PFSK-1 (cell line): ENCODE measurements around the gene RTP5.

Experiments
- FOXP2 ChIP-seq: optimal IDR thresholded peaks from 2 replicates; pipeline ENCODE3; 2011; ENCODE audit warnings: borderline replicate concordance, control low read depth, inconsistent platforms; ENCODE audit not compliant: insufficient read depth; ENCODE audit errors: extremely low read length, extremely low read depth
- POLR2AphosphoS5 ChIP-seq: IDR thresholded peaks from 2 replicates; pipeline ENCODE4 v1.6.1; 2012; ENCODE audit warnings: low read depth, mild to moderate bottlenecking, control low read depth, low read length, moderate library complexity
- SIN3A ChIP-seq: IDR thresholded peaks from 2 replicates; pipeline ENCODE4 v1.6.1; 2012; ENCODE audit warnings: mild to moderate bottlenecking, low read length, moderate library complexity, borderline replicate concordance; ENCODE audit not compliant: insufficient read depth
- TAF1 ChIP-seq: IDR thresholded peaks from 2 replicates; pipeline ENCODE4 v1.6.1; 2012; ENCODE audit warnings: low read length, control low read depth, borderline replicate concordance; ENCODE audit not compliant: insufficient read depth
- TF ChIP-seq, protein P1 (sequence below), 2 experiments: IDR thresholded peaks; 2 replicates each; pipeline versions ENCODE4 v1.6.1 to v1.8.0; 2011 to 2012; ENCODE audit warnings: low read depth in 2 of 2, low read length in 2 of 2, control low read depth in 1 of 2, inconsistent platforms in 1 of 2, mild to moderate bottlenecking in 1 of 2, moderate library complexity in 1 of 2; ENCODE audit not compliant: insufficient read depth in 1 of 2

DNA sequence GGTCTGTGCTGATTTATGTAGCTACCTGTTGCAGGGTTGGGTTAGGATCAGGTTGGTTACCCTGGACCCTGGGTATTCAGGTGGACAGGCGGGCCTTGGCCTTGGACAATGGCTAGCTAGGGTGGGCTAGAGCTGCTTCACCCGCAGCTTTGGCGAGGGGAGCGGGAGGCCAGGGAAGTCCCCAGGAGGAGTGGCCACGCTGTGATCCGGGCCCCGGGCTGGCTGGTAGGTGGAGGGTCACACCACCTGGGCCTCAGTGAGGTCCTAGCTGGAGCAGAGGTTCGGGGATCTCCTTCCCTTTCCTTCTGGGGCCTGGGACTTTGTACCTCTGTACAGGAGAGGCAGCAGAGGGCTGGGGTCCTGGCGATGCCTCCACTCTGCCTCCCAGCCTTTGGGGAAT lies 9.8 kb downstream of the RTP5 start:
- TF ChIP-seq POLR2AphosphoS5 (no peak), SIN3A (no peak), TAF1 (no peak), FOXP2 (no peak)
- TF ChIP-seq, protein P1, sequence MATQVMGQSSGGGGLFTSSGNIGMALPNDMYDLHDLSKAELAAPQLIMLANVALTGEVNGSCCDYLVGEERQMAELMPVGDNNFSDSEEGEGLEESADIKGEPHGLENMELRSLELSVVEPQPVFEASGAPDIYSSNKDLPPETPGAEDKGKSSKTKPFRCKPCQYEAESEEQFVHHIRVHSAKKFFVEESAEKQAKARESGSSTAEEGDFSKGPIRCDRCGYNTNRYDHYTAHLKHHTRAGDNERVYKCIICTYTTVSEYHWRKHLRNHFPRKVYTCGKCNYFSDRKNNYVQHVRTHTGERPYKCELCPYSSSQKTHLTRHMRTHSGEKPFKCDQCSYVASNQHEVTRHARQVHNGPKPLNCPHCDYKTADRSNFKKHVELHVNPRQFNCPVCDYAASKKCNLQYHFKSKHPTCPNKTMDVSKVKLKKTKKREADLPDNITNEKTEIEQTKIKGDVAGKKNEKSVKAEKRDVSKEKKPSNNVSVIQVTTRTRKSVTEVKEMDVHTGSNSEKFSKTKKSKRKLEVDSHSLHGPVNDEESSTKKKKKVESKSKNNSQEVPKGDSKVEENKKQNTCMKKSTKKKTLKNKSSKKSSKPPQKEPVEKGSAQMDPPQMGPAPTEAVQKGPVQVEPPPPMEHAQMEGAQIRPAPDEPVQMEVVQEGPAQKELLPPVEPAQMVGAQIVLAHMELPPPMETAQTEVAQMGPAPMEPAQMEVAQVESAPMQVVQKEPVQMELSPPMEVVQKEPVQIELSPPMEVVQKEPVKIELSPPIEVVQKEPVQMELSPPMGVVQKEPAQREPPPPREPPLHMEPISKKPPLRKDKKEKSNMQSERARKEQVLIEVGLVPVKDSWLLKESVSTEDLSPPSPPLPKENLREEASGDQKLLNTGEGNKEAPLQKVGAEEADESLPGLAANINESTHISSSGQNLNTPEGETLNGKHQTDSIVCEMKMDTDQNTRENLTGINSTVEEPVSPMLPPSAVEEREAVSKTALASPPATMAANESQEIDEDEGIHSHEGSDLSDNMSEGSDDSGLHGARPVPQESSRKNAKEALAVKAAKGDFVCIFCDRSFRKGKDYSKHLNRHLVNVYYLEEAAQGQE (IDR thresholded peaks at IDR 0.05; ENCODE audit: insufficient read depth in 1 of 2, low read depth in 2 of 2, low read length in 2 of 2) = no peak
